ENCODE measurements around the gene DYNLL1.
"Not testable (repeated sequence)": the region's sequence is repeated elsewhere in the genome, so short reads cannot be mapped to it uniquely, and the experiment has no call there.

DYNLL1 gene

GRCh38 chr12:120475643-120476042, 20.3 kb upstream of the DYNLL1 start:
- no peak for DNase-seq

- DNase-seq: no peak
Measured at GRCh38 chr12:120479458-120479857, 16.5 kb upstream of the DYNLL1 start.

GRCh38 chr12:120480211-120480610, 15.7 kb upstream of the DYNLL1 start:
- no peak for DNase-seq

GRCh38 chr12:120481022-120481767, 14.7 kb upstream of the DYNLL1 start:
- no peak for DNase-seq

GRCh38 chr12:120483621-120484020, 12.3 kb upstream of the DYNLL1 start:
- no peak for DNase-seq

- no peak for DNase-seq
Measured at GRCh38 chr12:120485961-120486881, 9.7 kb upstream of the DYNLL1 start.

- DNase-seq: not testable (repeated sequence)
Measured at GRCh38 chr12:120487552-120487951, 8.4 kb upstream of the DYNLL1 start.

- DNase-seq: no peak
Measured at GRCh38 chr12:120488057-120488640, 7.8 kb upstream of the DYNLL1 start.

- DNase-seq: peak in 1 of 2 experiments; percentile 13
Measured at GRCh38 chr12:120489018-120489417, 6.9 kb upstream of the DYNLL1 start.

- no peak for DNase-seq
Measured at GRCh38 chr12:120490325-120490724, 5.6 kb upstream of the DYNLL1 start.

GRCh38 chr12:120490833-120491512, 4.9 kb upstream of the DYNLL1 start:
- no peak for DNase-seq

GRCh38 chr12:120495186-120495730, 655 bp upstream of the DYNLL1 start:
- DNase-seq: no peak

- peak; percentile 17 to 67 for DNase-seq
Measured at GRCh38 chr12:120496413-120497340, 764 bp downstream of the DYNLL1 start.

GRCh38 chr12:120497524-120498150, 1.7 kb downstream of the DYNLL1 start:
- DNase-seq: no peak

- no peak for DNase-seq
Measured at GRCh38 chr12:120498870-120499515, 3.1 kb downstream of the DYNLL1 start.

- DNase-seq: no peak
Measured at GRCh38 chr12:120500581-120500980, 4.7 kb downstream of the DYNLL1 start.

GRCh38 chr12:120504587-120504986, 8.7 kb downstream of the DYNLL1 start:
- DNase-seq: no peak

- DNase-seq: no peak
Measured at GRCh38 chr12:120508537-120508936, 12.6 kb downstream of the DYNLL1 start.

- no peak for DNase-seq
Measured at GRCh38 chr12:120514002-120514401, 18.1 kb downstream of the DYNLL1 start.

GRCh38 chr12:120515496-120515895, 19.6 kb downstream of the DYNLL1 start:
- no peak for DNase-seq

Measured in NCI-H2081 (cell line).